Calu3 (cell line): Measurements from ENCODE around the gene CLEC11A. TPM values are rescaled to one million over a fixed set of nuclear protein-coding genes. Genes with fewer than 3 reads are reported as not detected.
"Not testable (repeated sequence)": the region's sequence is repeated elsewhere in the genome, so short reads cannot be mapped to it uniquely, and the experiment has no call there.

ENCODE experiments used
- BruUV-seq: library from RNA; stranded (reverse); fragments of 400-500 nt; replicated peaks from 2 replicates; lab custom pipeline; 2021; lab: Mats Ljungman, UMichigan
- CTCF ChIA-PET: fragments of 300-600 bp; sonication (Branson Sonifier 250); formaldehyde crosslinking; loops from one replicate; lab custom pipeline; 2022; ENCODE audit warnings: antibody characterized with exemption; lab: Charles Lee
- DNase-seq: peaks from one replicate; pipeline ENCODE4 v3.0.0; 2022
- H3K27ac Mint-ChIP-seq: one replicate; pipeline ENCODE4 v1.8.0; 2022; ENCODE audit warnings: mixed read lengths; ENCODE audit not compliant: unreplicated experiment
- H3K27me3 Mint-ChIP-seq: one replicate; pipeline ENCODE4 v1.8.0; 2022; ENCODE audit warnings: mixed read lengths; ENCODE audit not compliant: unreplicated experiment
- H3K36me3 Mint-ChIP-seq: one replicate; pipeline ENCODE4 v1.8.0; 2022; ENCODE audit warnings: mild to moderate bottlenecking, moderate library complexity, mixed read lengths; ENCODE audit not compliant: insufficient read depth, unreplicated experiment
- H3K4me1 Mint-ChIP-seq: one replicate; pipeline ENCODE4 v1.8.0; 2022; ENCODE audit warnings: mild to moderate bottlenecking, low read depth, mixed read lengths; ENCODE audit not compliant: unreplicated experiment
- H3K4me3 Mint-ChIP-seq: one replicate; pipeline ENCODE4 v1.8.0; 2022; ENCODE audit warnings: mild to moderate bottlenecking, low read depth, moderate library complexity, mixed read lengths; ENCODE audit not compliant: unreplicated experiment
- H3K9me3 Mint-ChIP-seq: one replicate; pipeline ENCODE4 v1.8.0; 2022; ENCODE audit warnings: low read depth, mixed read lengths; ENCODE audit not compliant: unreplicated experiment
- intact Hi-C: fragments of 100-400 bp; cut with micrococcal nuclease; formaldehyde crosslinking; loops from one replicate; pipeline ENCODE4 v1.10.0; 2022; ENCODE audit not compliant: unreplicated experiment
- total RNA-seq: library from RNA; stranded (reverse); gene quantifications from 2 replicates; pipeline ENCODE4 v1.2.3, GENCODE V29; 2022
- TF ChIP-seq, protein P1 (sequence below): fragments of 200-600 bp; IDR thresholded peaks from one replicate; pipeline ENCODE4 v1.8.0; 2022; ENCODE audit warnings: antibody characterized with exemption; ENCODE audit not compliant: unreplicated experiment

The CLEC11A gene
- total RNA-seq, 1 experiment from 2014 or later = 2.4 TPM

DNA sequence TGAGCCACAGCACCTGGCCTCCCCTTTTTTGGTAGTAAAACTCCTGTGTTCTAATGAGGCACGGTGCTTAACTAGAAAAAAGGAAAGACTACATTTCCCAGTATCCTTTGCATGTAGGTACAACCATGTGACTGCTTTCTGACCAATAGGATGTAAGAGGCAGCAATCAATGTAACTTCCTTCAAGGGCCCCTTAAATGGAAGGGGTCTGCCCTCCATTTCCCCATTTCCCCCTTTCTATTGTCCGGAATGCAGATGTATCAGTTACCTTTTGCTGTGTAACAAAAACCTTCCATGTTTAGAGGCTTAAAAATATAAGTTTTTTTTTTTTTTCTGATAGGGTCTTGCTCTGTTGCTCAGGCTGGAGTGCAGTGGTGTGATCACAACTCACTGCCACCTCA lies 49.3 kb downstream of the CLEC11A start:
- peaks cover 5% of the 10 kb centered on the region for H3K36me3 Mint-ChIP-seq
- H3K4me3 Mint-ChIP-seq = no peak overlapping the region
- H3K27ac Mint-ChIP-seq = no peak overlapping the region
- CTCF ChIA-PET = no interaction called here
- TF ChIP-seq, protein P1, sequence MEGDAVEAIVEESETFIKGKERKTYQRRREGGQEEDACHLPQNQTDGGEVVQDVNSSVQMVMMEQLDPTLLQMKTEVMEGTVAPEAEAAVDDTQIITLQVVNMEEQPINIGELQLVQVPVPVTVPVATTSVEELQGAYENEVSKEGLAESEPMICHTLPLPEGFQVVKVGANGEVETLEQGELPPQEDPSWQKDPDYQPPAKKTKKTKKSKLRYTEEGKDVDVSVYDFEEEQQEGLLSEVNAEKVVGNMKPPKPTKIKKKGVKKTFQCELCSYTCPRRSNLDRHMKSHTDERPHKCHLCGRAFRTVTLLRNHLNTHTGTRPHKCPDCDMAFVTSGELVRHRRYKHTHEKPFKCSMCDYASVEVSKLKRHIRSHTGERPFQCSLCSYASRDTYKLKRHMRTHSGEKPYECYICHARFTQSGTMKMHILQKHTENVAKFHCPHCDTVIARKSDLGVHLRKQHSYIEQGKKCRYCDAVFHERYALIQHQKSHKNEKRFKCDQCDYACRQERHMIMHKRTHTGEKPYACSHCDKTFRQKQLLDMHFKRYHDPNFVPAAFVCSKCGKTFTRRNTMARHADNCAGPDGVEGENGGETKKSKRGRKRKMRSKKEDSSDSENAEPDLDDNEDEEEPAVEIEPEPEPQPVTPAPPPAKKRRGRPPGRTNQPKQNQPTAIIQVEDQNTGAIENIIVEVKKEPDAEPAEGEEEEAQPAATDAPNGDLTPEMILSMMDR = no peak
- intact Hi-C loops = no loop called here
- H3K27me3 Mint-ChIP-seq = peaks cover 63% of the 10 kb centered on the region
- no peak for DNase-seq
- H3K9me3 Mint-ChIP-seq = peaks cover 3% of the 10 kb centered on the region
- peaks cover 9% of the 10 kb centered on the region for H3K4me1 Mint-ChIP-seq
- BruUV-seq = no TSS peak

DNA sequence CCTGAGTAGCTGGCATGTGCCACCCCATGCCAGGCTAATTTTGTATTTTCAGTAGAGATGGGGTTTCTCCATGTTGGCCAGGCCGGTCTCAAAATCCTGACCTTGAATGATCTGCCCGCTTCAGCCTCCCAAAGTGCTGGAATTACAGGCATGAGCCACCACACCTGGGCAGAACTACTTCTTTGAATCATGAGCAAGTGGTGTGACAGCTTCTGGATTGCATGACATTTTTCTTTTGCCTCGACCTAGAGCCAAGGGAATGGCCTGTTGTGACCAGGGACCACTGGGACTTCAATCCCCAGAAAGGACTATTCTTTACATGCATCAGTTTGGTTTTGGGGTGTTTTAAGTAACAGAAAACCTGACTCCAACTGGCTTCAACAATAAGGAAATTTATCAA lies 49.7 kb downstream of the CLEC11A start:
- H3K9me3 Mint-ChIP-seq, CTCF ChIA-PET, H3K4me3 Mint-ChIP-seq, H3K27ac Mint-ChIP-seq, intact Hi-C loops, BruUV-seq, H3K36me3 Mint-ChIP-seq, DNase-seq: not testable (repeated sequence)
- peaks cover 10% of the 10 kb centered on the region for H3K4me1 Mint-ChIP-seq
- peaks cover 63% of the 10 kb centered on the region for H3K27me3 Mint-ChIP-seq

DNA sequence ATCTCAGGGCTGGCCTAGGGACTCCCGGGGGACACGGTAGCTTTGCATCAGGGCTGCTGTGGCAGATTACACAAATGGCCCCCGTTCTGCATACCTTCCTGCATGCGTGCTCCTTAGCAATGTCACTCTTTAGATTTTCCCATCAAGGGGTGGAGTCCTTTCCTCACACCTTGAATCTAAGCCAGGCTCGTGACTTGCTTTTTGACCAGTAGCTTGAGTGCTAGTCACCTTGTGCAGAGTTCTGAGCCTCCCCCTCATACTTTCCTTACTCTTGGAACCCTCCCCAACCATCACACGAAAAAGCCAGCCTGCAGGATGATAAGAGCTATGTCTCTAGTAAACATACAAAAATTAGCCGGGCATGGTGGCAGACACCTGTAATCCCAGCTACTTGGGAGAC lies 50.3 kb downstream of the CLEC11A start:
- peaks cover 16% of the 10 kb centered on the region for H3K4me1 Mint-ChIP-seq
- BruUV-seq, H3K4me3 Mint-ChIP-seq, intact Hi-C loops, DNase-seq, H3K36me3 Mint-ChIP-seq, H3K9me3 Mint-ChIP-seq, CTCF ChIA-PET, H3K27ac Mint-ChIP-seq: not testable (repeated sequence)
- peaks cover 63% of the 10 kb centered on the region for H3K27me3 Mint-ChIP-seq

Other genes with a start within 250 kb of the CLEC11A start
- 200 and 214 TPM in 2 replicates for gene EMC10, start 246.9 kb upstream of the CLEC11A start, total RNA-seq
- 6.0 and 7.8 TPM in 2 replicates for gene GARIN5A, start 246.5 kb upstream of the CLEC11A start, total RNA-seq
- 33.5 and 38.6 TPM in 2 replicates for gene JOSD2, start 212.2 kb upstream of the CLEC11A start, total RNA-seq
- gene ASPDH, start 209.5 kb upstream of the CLEC11A start, total RNA-seq = not detected in 2 replicates
- gene LRRC4B, start 154.9 kb upstream of the CLEC11A start, total RNA-seq = not detected in 2 replicates
- gene SYT3, start 83.5 kb upstream of the CLEC11A start, total RNA-seq = not detected in 2 replicates
- gene C19orf81, start 73.9 kb upstream of the CLEC11A start, total RNA-seq = not detected in 2 replicates
- gene SHANK1, start 3.6 kb upstream of the CLEC11A start, total RNA-seq = not detected in 2 replicates
- gene GPR32, start 47.1 kb downstream of the CLEC11A start, total RNA-seq = not detected in 2 replicates
- gene ACP4, start 67.1 kb downstream of the CLEC11A start, total RNA-seq = not detected in 2 replicates
- gene KLK1, start 100.4 kb downstream of the CLEC11A start, total RNA-seq = not detected in 2 replicates
- not detected in 2 replicates for gene KLK15, start 110.2 kb downstream of the CLEC11A start, total RNA-seq
- gene KLK3, start 131.6 kb downstream of the CLEC11A start, total RNA-seq = not detected in 2 replicates
- gene KLK2, start 150.1 kb downstream of the CLEC11A start, total RNA-seq = not detected in 2 replicates
- gene KLK4, start 188.0 kb downstream of the CLEC11A start, total RNA-seq = not detected in 2 replicates
- gene KLK5, start 229.7 kb downstream of the CLEC11A start, total RNA-seq = 0.24 and 0.38 TPM in 2 replicates
- gene KLK6, start 246.2 kb downstream of the CLEC11A start, total RNA-seq = 269 and 350 TPM in 2 replicates